Measurements from ENCODE around the gene RARB.

RARB gene

GRCh38 chr3:25472731-25473130, 44.7 kb downstream of the RARB start:
- H3K9ac ChIP-seq (ENCODE audit: low read length), result no peak overlapping the region
- H3K4me2 ChIP-seq (ENCODE audit: low read length), result no peak overlapping the region
- H3K79me2 ChIP-seq (ENCODE audit: low read length), result no peaks in the 10 kb centered on the region
- H4K20me1 ChIP-seq (ENCODE audit: insufficient read depth, low read length), result no peaks in the 10 kb centered on the region
- TF ChIP-seq EZH2phosphoT487 (IDR thresholded peaks at IDR 0.05; ENCODE audit: low read depth), result no peak
- no peaks in the 10 kb centered on the region for H3K4me1 ChIP-seq (ENCODE audit: low read length)
- no peak overlapping the region for H3K4me3 ChIP-seq (ENCODE audit: low read length)
- no peaks in the 10 kb centered on the region for H3K36me3 ChIP-seq (replicated peaks; ENCODE audit: low read depth, low read length)
- H3K27ac ChIP-seq (ENCODE audit: low read length), result no peak overlapping the region
- H3K27me3 ChIP-seq (ENCODE audit: low read depth, low read length), result no peaks in the 10 kb centered on the region; the same call in 1 of the 2 replicates
- no peak overlapping the region for H2AFZ ChIP-seq (ENCODE audit: low read depth, low read length)
- no peaks in the 10 kb centered on the region for H3K9me3 ChIP-seq (ENCODE audit: insufficient read depth, low read length)

GRCh38 chr3:25473246-25473645, 45.2 kb downstream of the RARB start:
- TF ChIP-seq CTCF (IDR thresholded peaks at IDR 0.05; ENCODE audit: low read depth, low read length) (no peak), EZH2phosphoT487 (IDR thresholded peaks at IDR 0.05; ENCODE audit: low read depth) (no peak)
- Histone ChIP-seq H3K79me2 (ENCODE audit: low read length) (no peaks in the 10 kb centered on the region), H3K27me3 (ENCODE audit: low read depth, low read length) (no peaks in the 10 kb centered on the region; the same call in 1 of the 2 replicates), H4K20me1 (ENCODE audit: insufficient read depth, low read length) (no peaks in the 10 kb centered on the region), H3K9me3 (ENCODE audit: insufficient read depth, low read length) (no peaks in the 10 kb centered on the region), H3K9ac (ENCODE audit: low read length) (no peak overlapping the region), H3K4me3 (ENCODE audit: low read length) (no peak overlapping the region), H2AFZ (ENCODE audit: low read depth, low read length) (no peak overlapping the region), H3K4me1 (ENCODE audit: low read length) (no peaks in the 10 kb centered on the region), H3K27ac (ENCODE audit: low read length) (no peak overlapping the region), H3K36me3 (replicated peaks; ENCODE audit: low read depth, low read length) (no peaks in the 10 kb centered on the region), H3K4me2 (ENCODE audit: low read length) (no peak overlapping the region)

- Histone ChIP-seq H2AFZ (ENCODE audit: low read depth, low read length) (no peak overlapping the region), H3K9me3 (ENCODE audit: insufficient read depth, low read length) (no peaks in the 10 kb centered on the region), H3K4me3 (ENCODE audit: low read length) (no peak overlapping the region), H4K20me1 (ENCODE audit: insufficient read depth, low read length) (no peaks in the 10 kb centered on the region), H3K27ac (ENCODE audit: low read length) (no peak overlapping the region), H3K4me1 (ENCODE audit: low read length) (no peaks in the 10 kb centered on the region), H3K9ac (ENCODE audit: low read length) (no peak overlapping the region), H3K36me3 (replicated peaks; ENCODE audit: low read depth, low read length) (no peaks in the 10 kb centered on the region), H3K4me2 (ENCODE audit: low read length) (no peak overlapping the region), H3K27me3 (ENCODE audit: low read depth, low read length) (no peaks in the 10 kb centered on the region; the same call in 1 of the 2 replicates), H3K79me2 (ENCODE audit: low read length) (no peaks in the 10 kb centered on the region)
- TF ChIP-seq CTCF (IDR thresholded peaks at IDR 0.05; ENCODE audit: low read depth, low read length) (no peak), EZH2phosphoT487 (IDR thresholded peaks at IDR 0.05; ENCODE audit: low read depth) (no peak)
Measured at GRCh38 chr3:25474052-25474451, 46.0 kb downstream of the RARB start.

- TF ChIP-seq CTCF (IDR thresholded peaks at IDR 0.05; ENCODE audit: low read depth, low read length) (no peak), EZH2phosphoT487 (IDR thresholded peaks at IDR 0.05; ENCODE audit: low read depth) (no peak)
- H3K27me3 ChIP-seq (ENCODE audit: low read depth, low read length), result no peaks in the 10 kb centered on the region; the same call in 1 of the 2 replicates
- no peak overlapping the region for H3K9ac ChIP-seq (ENCODE audit: low read length)
- no peaks in the 10 kb centered on the region for H3K4me1 ChIP-seq (ENCODE audit: low read length)
- no peak overlapping the region for H3K4me3 ChIP-seq (ENCODE audit: low read length)
- H2AFZ ChIP-seq (ENCODE audit: low read depth, low read length), result no peak overlapping the region
- no peak overlapping the region for H3K27ac ChIP-seq (ENCODE audit: low read length)
- no peak overlapping the region for H3K4me2 ChIP-seq (ENCODE audit: low read length)
- H3K36me3 ChIP-seq (replicated peaks; ENCODE audit: low read depth, low read length), result no peaks in the 10 kb centered on the region
- no peaks in the 10 kb centered on the region for H4K20me1 ChIP-seq (ENCODE audit: insufficient read depth, low read length)
- no peaks in the 10 kb centered on the region for H3K79me2 ChIP-seq (ENCODE audit: low read length)
- H3K9me3 ChIP-seq (ENCODE audit: insufficient read depth, low read length), result no peaks in the 10 kb centered on the region
Measured at GRCh38 chr3:25476639-25477038, 48.6 kb downstream of the RARB start.
